Testis (tissue), 2 donors: ENCODE data around the gene ZSCAN26.
"Not testable (repeated sequence)": the region's sequence is repeated elsewhere in the genome, so short reads cannot be mapped to it uniquely, and the experiment has no call there.

Experiments
- CTCF ChIP-seq, 3 experiments: fragments of 450-650 bp in 2 of 3; fragments of 200-600 bp in 1 of 3; sonication (generic) in 1 of 3; IDR thresholded peaks; one replicate each; pipeline ENCODE4 v1.5.1; 2016 to 2019; ENCODE audit warnings: antibody characterized with exemption in 3 of 3, mild to moderate bottlenecking in 2 of 3, moderate library complexity in 1 of 3
- POLR2A ChIP-seq: fragments of 450-650 bp; IDR thresholded peaks from one replicate; pipeline ENCODE4 v1.6.1; 2017; ENCODE audit warnings: antibody characterized with exemption, mild to moderate bottlenecking, moderate library complexity

DNA sequence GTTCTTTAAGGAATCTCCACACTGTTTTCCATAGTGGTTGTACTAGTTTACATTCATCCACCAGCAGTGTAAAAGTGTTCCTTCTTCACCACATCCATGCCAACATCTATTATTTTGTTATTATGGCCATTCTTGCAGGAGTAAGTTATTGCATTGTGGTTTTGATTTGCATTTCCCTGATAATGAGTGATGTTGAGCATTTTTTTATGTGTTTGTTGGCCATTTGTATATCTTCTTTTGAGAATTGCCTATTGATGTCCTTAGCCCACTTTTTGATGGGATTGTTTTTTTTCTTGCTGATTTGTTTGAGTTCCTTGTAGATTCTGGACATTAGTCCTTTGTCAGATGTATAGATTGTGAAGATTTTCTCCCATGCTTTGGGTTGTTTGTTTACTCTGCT is 39.4 kb downstream of the ZSCAN26 start:
- TF ChIP-seq CTCF (IDR thresholded peaks at IDR 0.05); POLR2A: not testable (repeated sequence)
